SU-DHL-6 (cell line): Measurements from ENCODE around the gene PRKCE.

Experiments
- H2AFZ ChIP-seq: fragments of 200-600 bp; sonication (generic); 2 replicates; pipeline ENCODE4 v1.6.1; 2014; ENCODE audit warnings: low read depth, mild to moderate bottlenecking, moderate library complexity, mixed read lengths, antibody characterized with exemption, low read length; ENCODE audit not compliant: severe bottlenecking
- H3F3A ChIP-seq: fragments of 200-600 bp; shearing (Covaris generic); 2 replicates; pipeline ENCODE4 v1.6.0; 2016; ENCODE audit warnings: antibody characterized with exemption, mild to moderate bottlenecking; ENCODE audit not compliant: insufficient read depth
- H3K27ac ChIP-seq: fragments of 200-600 bp; sonication (generic); 2 replicates; pipeline ENCODE4 v1.5.1; 2016; ENCODE audit warnings: low read depth, mild to moderate bottlenecking, low read length, moderate library complexity, mixed read lengths
- H3K27me3 ChIP-seq: fragments of 200-600 bp; sonication (generic), shearing (Covaris generic); 2 replicates; pipeline ENCODE4 v1.6.0; 2014; ENCODE audit warnings: mild to moderate bottlenecking, low read length
- H3K36me3 ChIP-seq: fragments of 200-600 bp; sonication (generic); 2 replicates; pipeline ENCODE4 v1.6.1; 2014; ENCODE audit warnings: mild to moderate bottlenecking, low read length, mixed read lengths
- H3K4me2 ChIP-seq: fragments of 300-600, 200-600 bp; shearing (Covaris generic), sonication (generic); 2 replicates; pipeline ENCODE4 v1.6.0; 2014; ENCODE audit warnings: low read length, low read depth, mild to moderate bottlenecking; ENCODE audit not compliant: poor library complexity, severe bottlenecking
- H3K4me3 ChIP-seq: fragments of 200-600 bp; sonication (generic); 2 replicates; pipeline ENCODE4 v1.5.1; 2014; ENCODE audit warnings: antibody characterized with exemption, low read length, mild to moderate bottlenecking, mixed read lengths; ENCODE audit not compliant: insufficient read depth, poor library complexity, severe bottlenecking
- H3K79me2 ChIP-seq: fragments of 200-600 bp; sonication (generic); 2 replicates; pipeline ENCODE4 v1.6.1; 2014; ENCODE audit warnings: mild to moderate bottlenecking, low read length, moderate library complexity; ENCODE audit not compliant: insufficient read depth
- H3K9ac ChIP-seq: fragments of 200-600 bp; sonication (generic); 2 replicates; pipeline ENCODE4 v1.7.0; 2014; ENCODE audit warnings: mild to moderate bottlenecking, low read length
- H3K9me2 ChIP-seq: fragments of 200-600 bp; sonication (generic); replicated peaks from 2 replicates; pipeline ENCODE4 v1.6.1; 2014; ENCODE audit warnings: low read length; ENCODE audit not compliant: insufficient read depth
- H3K9me3 ChIP-seq: fragments of 200-600 bp; sonication (generic); 2 replicates; pipeline ENCODE4 v1.6.1; 2014; ENCODE audit warnings: low read length, mixed read lengths; ENCODE audit not compliant: insufficient read depth
- H4K20me1 ChIP-seq: fragments of 200-600 bp; sonication (generic); 2 replicates; pipeline ENCODE4 v1.6.1; 2014; ENCODE audit warnings: low read depth, mild to moderate bottlenecking, antibody characterized with exemption, low read length, moderate library complexity, mixed read lengths
- EZH2phosphoT487 ChIP-seq: fragments of 200-600 bp; sonication (generic), shearing (Covaris generic); conservative IDR thresholded peaks from 2 replicates; pipeline ENCODE4 v1.6.1; 2018; ENCODE audit warnings: mild to moderate bottlenecking, antibody characterized with exemption, low read length, moderate library complexity, mixed read lengths
- TF ChIP-seq, protein P1 (sequence below): fragments of 200-600 bp; sonication (generic); IDR thresholded peaks from one replicate; pipeline ENCODE4 v1.5.1; 2017; ENCODE audit warnings: antibody characterized with exemption, mild to moderate bottlenecking, low read length, moderate library complexity; ENCODE audit not compliant: insufficient read depth, poor library complexity, severe bottlenecking

The PRKCE gene

DNA sequence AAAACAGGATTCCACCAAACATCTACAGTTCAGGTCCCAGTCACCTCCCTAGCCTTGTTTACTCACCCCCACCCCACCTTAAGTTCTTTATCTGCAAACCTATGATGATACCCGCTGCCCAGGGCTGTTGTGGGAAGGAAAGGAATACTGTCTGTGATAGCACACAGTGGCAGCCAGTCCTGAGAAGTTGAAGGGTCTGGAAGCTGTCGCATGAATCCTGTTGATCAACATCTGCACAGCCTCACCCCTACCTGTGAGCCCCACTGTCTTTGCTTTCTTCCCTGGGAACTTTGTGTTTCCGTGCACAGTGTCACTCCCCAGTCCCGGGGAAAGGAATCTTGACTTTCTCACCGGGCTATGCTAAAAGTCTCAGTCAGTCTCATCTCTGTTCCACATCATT lies 485.0 kb downstream of the PRKCE start:
- Histone ChIP-seq H4K20me1 (no peaks in the 10 kb centered on the region), H3F3A (no peaks in the 10 kb centered on the region), H3K9me2 (no peaks in the 10 kb centered on the region), H3K36me3 (no peaks in the 10 kb centered on the region), H3K4me2 (no peak overlapping the region), H3K79me2 (no peaks in the 10 kb centered on the region), H3K9me3 (no peaks in the 10 kb centered on the region), H3K27me3 (no peaks in the 10 kb centered on the region), H3K4me3 (no peak overlapping the region), H3K27ac (no peak overlapping the region), H2AFZ (no peak overlapping the region), H3K9ac (no peak overlapping the region)
- TF ChIP-seq EZH2phosphoT487: no peak
- TF ChIP-seq, protein P1, sequence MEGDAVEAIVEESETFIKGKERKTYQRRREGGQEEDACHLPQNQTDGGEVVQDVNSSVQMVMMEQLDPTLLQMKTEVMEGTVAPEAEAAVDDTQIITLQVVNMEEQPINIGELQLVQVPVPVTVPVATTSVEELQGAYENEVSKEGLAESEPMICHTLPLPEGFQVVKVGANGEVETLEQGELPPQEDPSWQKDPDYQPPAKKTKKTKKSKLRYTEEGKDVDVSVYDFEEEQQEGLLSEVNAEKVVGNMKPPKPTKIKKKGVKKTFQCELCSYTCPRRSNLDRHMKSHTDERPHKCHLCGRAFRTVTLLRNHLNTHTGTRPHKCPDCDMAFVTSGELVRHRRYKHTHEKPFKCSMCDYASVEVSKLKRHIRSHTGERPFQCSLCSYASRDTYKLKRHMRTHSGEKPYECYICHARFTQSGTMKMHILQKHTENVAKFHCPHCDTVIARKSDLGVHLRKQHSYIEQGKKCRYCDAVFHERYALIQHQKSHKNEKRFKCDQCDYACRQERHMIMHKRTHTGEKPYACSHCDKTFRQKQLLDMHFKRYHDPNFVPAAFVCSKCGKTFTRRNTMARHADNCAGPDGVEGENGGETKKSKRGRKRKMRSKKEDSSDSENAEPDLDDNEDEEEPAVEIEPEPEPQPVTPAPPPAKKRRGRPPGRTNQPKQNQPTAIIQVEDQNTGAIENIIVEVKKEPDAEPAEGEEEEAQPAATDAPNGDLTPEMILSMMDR: no peak

DNA sequence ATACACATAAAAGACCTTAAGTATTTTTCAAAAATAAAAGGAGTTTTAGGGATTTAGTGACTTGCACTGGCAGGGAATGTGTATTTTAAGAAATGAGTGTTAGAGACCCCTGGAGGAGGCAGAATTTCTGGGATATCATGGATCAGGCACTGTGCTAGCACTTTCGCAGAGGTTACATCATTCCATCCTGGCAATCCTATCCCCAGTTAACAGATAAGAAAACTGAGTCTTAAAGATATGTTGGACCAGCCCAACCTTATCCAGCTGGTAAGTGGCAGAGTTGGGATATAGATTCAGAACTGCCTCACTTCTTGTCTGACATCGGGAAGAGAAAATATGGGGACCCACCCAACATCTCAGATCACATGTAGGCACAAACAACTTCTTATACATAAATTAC lies 485.5 kb downstream of the PRKCE start:
- H3K9me2 ChIP-seq: no peaks in the 10 kb centered on the region

DNA sequence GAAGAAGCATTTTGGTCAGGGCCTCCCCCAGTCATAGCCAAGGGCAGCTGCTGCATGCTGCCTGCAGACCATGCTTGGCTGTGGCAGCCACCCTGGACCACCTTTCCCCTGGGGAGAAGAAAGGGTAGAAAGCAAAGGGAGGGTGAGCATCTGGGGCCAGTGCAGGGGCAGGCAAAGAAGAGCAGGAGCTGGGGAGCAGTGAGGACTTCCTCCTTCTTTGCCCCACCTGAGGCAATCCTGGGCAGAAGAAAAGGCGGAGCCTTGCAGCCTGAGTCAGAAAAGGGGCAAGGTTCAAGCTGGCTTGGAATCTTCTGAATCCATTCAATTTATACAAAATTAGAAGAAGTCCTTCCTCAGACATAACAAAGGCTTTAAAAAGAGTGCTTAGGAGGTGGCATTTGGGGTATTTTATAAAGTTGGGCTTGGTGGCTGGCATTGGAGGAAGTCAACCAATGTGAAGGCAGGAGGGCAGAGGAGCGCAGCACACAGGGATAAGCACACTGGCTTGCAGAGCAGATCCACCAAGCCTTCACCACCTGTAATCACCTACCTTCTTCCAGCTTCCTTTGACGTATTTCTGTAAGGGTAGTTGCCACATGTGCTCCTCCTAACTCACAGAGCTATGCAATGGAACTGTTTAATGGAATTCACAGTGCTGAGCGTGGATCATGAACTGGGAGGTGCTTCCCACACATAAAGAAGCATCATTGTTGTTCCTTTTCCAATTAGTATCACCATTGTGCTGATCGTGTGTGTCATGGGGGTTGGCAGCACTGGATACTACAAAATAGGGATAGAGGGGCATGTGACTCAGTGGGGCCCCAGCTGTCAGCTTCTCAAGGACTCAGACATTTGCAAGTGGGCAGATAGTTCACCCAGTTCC lies 491.3 kb downstream of the PRKCE start:
- no peaks in the 10 kb centered on the region for H3K9me2 ChIP-seq
- H4K20me1 ChIP-seq: no peaks in the 10 kb centered on the region
- TF ChIP-seq EZH2phosphoT487: no peak
- TF ChIP-seq, protein P1: no peak
- no peaks in the 10 kb centered on the region for H3K79me2 ChIP-seq
- no peaks in the 10 kb centered on the region for H3K36me3 ChIP-seq
- H3K9me3 ChIP-seq: no peaks in the 10 kb centered on the region
- H3K4me3 ChIP-seq: no peak overlapping the region
- no peaks in the 10 kb centered on the region for H3K27me3 ChIP-seq
- no peak overlapping the region for H3K27ac ChIP-seq
- H2AFZ ChIP-seq: no peak overlapping the region
- no peaks in the 10 kb centered on the region for H3F3A ChIP-seq
- no peak overlapping the region for H3K4me2 ChIP-seq
- no peak overlapping the region for H3K9ac ChIP-seq

More for the DNA sequence above, 485.5 kb downstream of the PRKCE start:
- TF ChIP-seq, protein P1: no peak
- no peak for TF ChIP-seq EZH2phosphoT487
- Histone ChIP-seq H2AFZ (no peak overlapping the region), H3K79me2 (no peaks in the 10 kb centered on the region), H4K20me1 (no peaks in the 10 kb centered on the region), H3K27ac (no peak overlapping the region), H3K36me3 (no peaks in the 10 kb centered on the region), H3K4me2 (no peak overlapping the region), H3K27me3 (no peaks in the 10 kb centered on the region), H3K9ac (no peak overlapping the region), H3K9me3 (no peaks in the 10 kb centered on the region), H3K4me3 (no peak overlapping the region), H3F3A (no peaks in the 10 kb centered on the region)
